RWPE1 (cell line): Measurements from ENCODE around the gene IKZF3.

Experiments used
- CTCF ChIA-PET: fragments of 350-600 bp; sonication (Branson Sonifier 250); formaldehyde crosslinking; extraction: SDS; loops from one replicate; lab custom pipeline; 2021; lab: Yijun Ruan, JAX
- POLR2A ChIA-PET: fragments of 400-600 bp; formaldehyde crosslinking; extraction: SDS; loops from one replicate; lab custom pipeline; 2020; ENCODE audit warnings: antibody characterized with exemption; ENCODE audit not compliant: low non-redundant PET; lab: Yijun Ruan, JAX
- DNase-seq: peaks from one replicate; pipeline ENCODE4 v3.0.0; 2012; ENCODE audit warnings: low spot score
- H3K27ac ChIP-seq: fragments of 450-650 bp; 2 replicates; pipeline ENCODE4 v1.5.1; 2017
- TF ChIP-seq, protein P1 (sequence below): fragments of 450-650 bp; conservative IDR thresholded peaks from 2 replicates; pipeline ENCODE4 v1.5.1; 2017; ENCODE audit warnings: low read depth, mild to moderate bottlenecking

IKZF3 gene

DNA sequence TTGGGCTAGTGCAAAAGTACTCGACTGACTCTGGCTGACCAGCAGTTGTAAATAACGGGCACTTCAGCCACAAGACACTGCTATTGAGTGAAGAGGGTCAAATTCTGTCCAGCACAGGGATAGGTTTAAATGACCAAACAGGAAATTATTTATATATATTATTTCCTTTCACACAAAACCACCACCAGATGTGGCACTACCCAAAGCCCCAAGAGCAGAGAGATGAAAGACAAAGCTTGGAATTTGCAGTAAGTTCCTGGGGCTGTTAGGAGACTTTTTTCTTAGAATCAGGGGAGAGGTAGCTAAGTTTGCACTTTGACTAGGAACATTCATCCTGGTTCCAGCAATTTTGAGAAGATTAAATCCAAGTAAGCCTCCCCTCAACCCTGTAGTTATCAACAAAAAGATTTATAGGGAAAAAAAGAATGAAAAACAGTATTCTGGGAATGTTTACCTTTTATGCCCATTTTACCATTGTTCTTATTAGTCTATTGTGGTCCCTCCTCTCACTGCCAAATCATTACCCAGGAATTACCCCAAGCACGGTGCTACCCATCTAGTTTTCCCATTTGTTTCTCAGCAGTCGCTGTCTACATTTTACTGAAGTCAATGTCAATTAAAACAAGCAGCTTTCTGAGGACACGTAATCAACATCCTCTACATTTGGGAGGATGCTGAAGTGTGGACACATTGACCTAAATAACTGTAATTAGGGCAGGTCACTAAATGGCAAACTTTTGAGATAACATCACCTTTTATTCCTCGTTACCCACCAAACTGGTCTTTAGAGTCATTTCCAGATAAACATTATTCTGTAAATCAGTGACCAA lies 82.9 kb downstream of the IKZF3 start:
- TF ChIP-seq, protein P1, sequence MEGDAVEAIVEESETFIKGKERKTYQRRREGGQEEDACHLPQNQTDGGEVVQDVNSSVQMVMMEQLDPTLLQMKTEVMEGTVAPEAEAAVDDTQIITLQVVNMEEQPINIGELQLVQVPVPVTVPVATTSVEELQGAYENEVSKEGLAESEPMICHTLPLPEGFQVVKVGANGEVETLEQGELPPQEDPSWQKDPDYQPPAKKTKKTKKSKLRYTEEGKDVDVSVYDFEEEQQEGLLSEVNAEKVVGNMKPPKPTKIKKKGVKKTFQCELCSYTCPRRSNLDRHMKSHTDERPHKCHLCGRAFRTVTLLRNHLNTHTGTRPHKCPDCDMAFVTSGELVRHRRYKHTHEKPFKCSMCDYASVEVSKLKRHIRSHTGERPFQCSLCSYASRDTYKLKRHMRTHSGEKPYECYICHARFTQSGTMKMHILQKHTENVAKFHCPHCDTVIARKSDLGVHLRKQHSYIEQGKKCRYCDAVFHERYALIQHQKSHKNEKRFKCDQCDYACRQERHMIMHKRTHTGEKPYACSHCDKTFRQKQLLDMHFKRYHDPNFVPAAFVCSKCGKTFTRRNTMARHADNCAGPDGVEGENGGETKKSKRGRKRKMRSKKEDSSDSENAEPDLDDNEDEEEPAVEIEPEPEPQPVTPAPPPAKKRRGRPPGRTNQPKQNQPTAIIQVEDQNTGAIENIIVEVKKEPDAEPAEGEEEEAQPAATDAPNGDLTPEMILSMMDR: no peak
- DNase-seq: no peak
- POLR2A ChIA-PET: no interaction called here
- H3K27ac ChIP-seq: no peak overlapping the region
- CTCF ChIA-PET: interaction anchor here (0.6 kb wide), 1 partner anchor 50 kb away, joined by 3 read pairs; no protein-coding TSS in a partner anchor

DNA sequence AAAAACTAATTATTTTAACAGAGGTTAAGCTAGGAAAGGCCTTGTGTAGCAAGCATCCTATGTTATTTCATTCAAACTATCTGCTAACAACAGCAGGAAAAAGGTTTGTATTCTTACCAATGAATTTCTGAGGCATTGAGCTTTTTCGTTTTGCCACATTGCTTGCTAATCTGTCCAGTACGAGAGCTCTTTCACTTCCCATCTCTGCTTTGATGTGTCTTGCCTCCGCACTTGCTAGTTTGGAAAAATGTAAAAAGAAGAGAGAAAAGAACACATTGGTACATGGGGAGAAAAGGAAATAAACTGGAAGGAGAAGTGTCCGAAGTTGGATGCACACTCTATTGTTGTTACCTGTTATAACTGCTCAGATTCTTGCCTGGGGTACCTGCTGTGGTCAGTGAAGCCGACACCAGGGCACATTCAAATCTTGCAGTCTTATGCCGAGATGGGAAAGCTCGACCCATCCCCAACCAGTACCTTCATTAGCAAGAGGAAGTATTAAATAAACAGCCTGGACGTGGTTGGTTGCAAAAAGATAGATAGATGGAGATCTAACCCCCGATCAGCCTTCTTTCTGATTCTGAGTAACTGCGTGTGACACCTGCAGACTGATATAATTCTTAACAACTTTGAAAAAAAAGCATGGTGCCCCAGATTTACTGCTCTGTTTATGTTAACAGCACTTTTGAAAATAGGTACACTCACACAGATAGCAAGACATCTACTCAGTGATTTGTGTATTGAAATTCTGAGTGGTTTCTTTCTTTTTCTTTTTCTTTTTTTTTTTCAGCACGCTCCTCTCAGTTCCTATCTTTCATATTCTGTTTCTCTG lies 86.4 kb downstream of the IKZF3 start:
- no peak overlapping the region for H3K27ac ChIP-seq

DNA sequence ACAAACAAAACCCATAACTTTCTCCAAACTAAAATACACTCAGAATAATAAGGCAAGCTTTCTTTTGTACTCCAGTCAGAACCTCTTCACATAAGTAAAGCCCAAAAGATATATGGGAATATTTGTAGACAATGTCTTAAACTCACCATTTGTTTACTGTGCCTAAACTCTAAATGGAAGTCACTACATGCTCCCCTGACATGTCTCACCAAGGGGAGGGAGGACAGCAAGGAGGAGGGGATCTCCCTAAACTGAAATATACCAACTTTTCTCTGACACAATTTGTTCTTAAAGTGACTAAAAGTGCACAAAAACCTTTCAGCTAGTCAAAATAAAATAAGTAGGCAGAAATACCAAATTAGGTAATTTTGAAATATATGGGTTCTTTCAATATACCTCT lies 87.9 kb downstream of the IKZF3 start:
- TF ChIP-seq, protein P1: no peak
- H3K27ac ChIP-seq: no peak overlapping the region
- ChIA-PET POLR2A (no interaction called here), CTCF (interaction anchor here (1.2 kb wide), 1 partner anchor 148 kb away, joined by 5 read pairs; no protein-coding TSS in a partner anchor)
- DNase-seq: no peak

More for the DNA sequence above, 86.4 kb downstream of the IKZF3 start:
- CTCF ChIA-PET: no interaction called here
- DNase-seq: no peak
- POLR2A ChIA-PET: no interaction called here
- TF ChIP-seq, protein P1: no peak

- no peak overlapping the region for H3K27ac ChIP-seq
- ChIA-PET CTCF (interaction anchor here (0.6 kb wide), 1 partner anchor 109 kb away, joined by 3 read pairs; no protein-coding TSS in a partner anchor), POLR2A (no interaction called here)
- DNase-seq: no peak
- TF ChIP-seq, protein P1: no peak
Measured at GRCh38 chr17:39775031-39775430, 89.1 kb downstream of the IKZF3 start.

DNA sequence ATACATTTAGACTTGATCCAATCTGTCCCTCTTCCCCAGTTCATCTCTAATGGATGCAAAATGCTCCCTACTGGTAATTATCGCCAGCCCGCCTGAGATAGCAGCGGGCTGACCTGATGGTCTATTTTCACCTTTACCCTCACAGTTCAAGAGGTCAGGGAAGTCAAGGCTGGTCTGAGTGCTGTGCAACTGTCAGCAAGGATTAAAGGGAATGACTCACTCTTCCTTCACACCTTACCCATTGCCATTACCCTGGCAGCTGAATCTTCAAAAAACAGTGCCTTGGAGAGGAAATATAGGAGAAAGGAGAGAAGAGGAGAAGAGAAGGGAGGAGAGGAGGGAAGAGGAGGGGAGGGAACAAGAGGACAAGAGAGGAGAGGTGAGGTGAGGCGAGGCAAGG lies 90.1 kb downstream of the IKZF3 start:
- no peak overlapping the region for H3K27ac ChIP-seq
- ChIA-PET CTCF (no interaction called here), POLR2A (no interaction called here)
- TF ChIP-seq, protein P1: no peak
- DNase-seq: no peak
